ENCODE data around the gene CELF5.
A peak's percentile ranks its signal among the peaks of the same experiment; 100 is the strongest.
"Not testable (repeated sequence)": the region's sequence is repeated elsewhere in the genome, so short reads cannot be mapped to it uniquely, and the experiment has no call there.

Gene CELF5

GRCh38 chr19:3295581-3295980, 71.1 kb downstream of the CELF5 start:
- no peak for DNase-seq

GRCh38 chr19:3296034-3296433, 71.6 kb downstream of the CELF5 start:
- DNase-seq: no peak

GRCh38 chr19:3296446-3296845, 72.0 kb downstream of the CELF5 start:
- DNase-seq: no peak

GRCh38 chr19:3298853-3299449, 74.5 kb downstream of the CELF5 start:
- no peak for DNase-seq

- DNase-seq: not testable (repeated sequence)
Observed at GRCh38 chr19:3300566-3300965, 76.1 kb downstream of the CELF5 start.

- no peak for DNase-seq
Observed at GRCh38 chr19:3302755-3303154, 78.3 kb downstream of the CELF5 start.

- peak; percentile 66 for DNase-seq
Observed at GRCh38 chr19:3304871-3305423, 80.5 kb downstream of the CELF5 start.

- DNase-seq: no peak
Observed at GRCh38 chr19:3309724-3310123, 85.3 kb downstream of the CELF5 start.

- no peak for DNase-seq
Observed at GRCh38 chr19:3310280-3310679, 85.8 kb downstream of the CELF5 start.

- no peak for DNase-seq
Observed at GRCh38 chr19:3310711-3311110, 86.2 kb downstream of the CELF5 start.

GRCh38 chr19:3313199-3313575, 88.7 kb downstream of the CELF5 start:
- DNase-seq: no peak

GRCh38 chr19:3314962-3315675, 90.7 kb downstream of the CELF5 start:
- no peak for DNase-seq

- DNase-seq: no peak
Observed at GRCh38 chr19:3315676-3315973, 91.2 kb downstream of the CELF5 start.

- DNase-seq: no peak
Observed at GRCh38 chr19:3316132-3316648, 91.7 kb downstream of the CELF5 start.

GRCh38 chr19:3316659-3317207, 92.3 kb downstream of the CELF5 start:
- DNase-seq: no peak

GRCh38 chr19:3319643-3320353, 95.3 kb downstream of the CELF5 start:
- no peak for DNase-seq

- no peak for DNase-seq
Observed at GRCh38 chr19:3320354-3320670, 95.9 kb downstream of the CELF5 start.

- DNase-seq: no peak
Observed at GRCh38 chr19:3320853-3321252, 96.4 kb downstream of the CELF5 start.

GRCh38 chr19:3321696-3322095, 97.2 kb downstream of the CELF5 start:
- no peak for DNase-seq

- no peak for DNase-seq
Observed at GRCh38 chr19:3322199-3322978, 97.9 kb downstream of the CELF5 start.

GRCh38 chr19:3323026-3323425, 98.6 kb downstream of the CELF5 start:
- no peak for DNase-seq

- no peak for DNase-seq
Observed at GRCh38 chr19:3323658-3324057, 99.2 kb downstream of the CELF5 start.

GRCh38 chr19:3324405-3324856, 100.0 kb downstream of the CELF5 start:
- no peak for DNase-seq
